ENCODE data around the gene SSH2.

DNA sequence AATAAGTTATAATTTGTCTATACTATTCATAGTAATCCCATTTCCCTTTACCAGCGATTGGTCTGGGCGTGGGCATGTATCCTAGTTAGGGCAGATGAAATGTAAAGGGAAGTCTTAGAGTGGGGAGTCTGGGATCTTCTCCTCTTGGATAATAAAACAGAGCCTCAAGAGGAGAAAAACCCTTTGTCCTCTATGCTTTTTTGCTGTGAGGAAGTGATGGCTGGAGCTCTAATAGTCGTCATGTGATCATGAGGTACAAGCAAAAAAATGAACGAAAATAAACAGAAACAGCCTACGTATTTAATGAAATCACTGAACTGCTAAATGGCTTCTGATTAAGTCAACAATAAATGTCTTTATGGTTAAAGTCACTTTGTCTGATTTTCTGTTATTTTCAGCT lies 38.2 kb upstream of the SSH2 start:
- TF ChIP-seq, protein P1, sequence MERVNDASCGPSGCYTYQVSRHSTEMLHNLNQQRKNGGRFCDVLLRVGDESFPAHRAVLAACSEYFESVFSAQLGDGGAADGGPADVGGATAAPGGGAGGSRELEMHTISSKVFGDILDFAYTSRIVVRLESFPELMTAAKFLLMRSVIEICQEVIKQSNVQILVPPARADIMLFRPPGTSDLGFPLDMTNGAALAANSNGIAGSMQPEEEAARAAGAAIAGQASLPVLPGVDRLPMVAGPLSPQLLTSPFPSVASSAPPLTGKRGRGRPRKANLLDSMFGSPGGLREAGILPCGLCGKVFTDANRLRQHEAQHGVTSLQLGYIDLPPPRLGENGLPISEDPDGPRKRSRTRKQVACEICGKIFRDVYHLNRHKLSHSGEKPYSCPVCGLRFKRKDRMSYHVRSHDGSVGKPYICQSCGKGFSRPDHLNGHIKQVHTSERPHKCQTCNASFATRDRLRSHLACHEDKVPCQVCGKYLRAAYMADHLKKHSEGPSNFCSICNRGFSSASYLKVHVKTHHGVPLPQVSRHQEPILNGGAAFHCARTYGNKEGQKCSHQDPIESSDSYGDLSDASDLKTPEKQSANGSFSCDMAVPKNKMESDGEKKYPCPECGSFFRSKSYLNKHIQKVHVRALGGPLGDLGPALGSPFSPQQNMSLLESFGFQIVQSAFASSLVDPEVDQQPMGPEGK (CRISPR knock-in tag; IDR thresholded peaks at IDR 0.05; ENCODE audit: borderline replicate concordance) = no peak
- TF ChIP-seq, protein P2, sequence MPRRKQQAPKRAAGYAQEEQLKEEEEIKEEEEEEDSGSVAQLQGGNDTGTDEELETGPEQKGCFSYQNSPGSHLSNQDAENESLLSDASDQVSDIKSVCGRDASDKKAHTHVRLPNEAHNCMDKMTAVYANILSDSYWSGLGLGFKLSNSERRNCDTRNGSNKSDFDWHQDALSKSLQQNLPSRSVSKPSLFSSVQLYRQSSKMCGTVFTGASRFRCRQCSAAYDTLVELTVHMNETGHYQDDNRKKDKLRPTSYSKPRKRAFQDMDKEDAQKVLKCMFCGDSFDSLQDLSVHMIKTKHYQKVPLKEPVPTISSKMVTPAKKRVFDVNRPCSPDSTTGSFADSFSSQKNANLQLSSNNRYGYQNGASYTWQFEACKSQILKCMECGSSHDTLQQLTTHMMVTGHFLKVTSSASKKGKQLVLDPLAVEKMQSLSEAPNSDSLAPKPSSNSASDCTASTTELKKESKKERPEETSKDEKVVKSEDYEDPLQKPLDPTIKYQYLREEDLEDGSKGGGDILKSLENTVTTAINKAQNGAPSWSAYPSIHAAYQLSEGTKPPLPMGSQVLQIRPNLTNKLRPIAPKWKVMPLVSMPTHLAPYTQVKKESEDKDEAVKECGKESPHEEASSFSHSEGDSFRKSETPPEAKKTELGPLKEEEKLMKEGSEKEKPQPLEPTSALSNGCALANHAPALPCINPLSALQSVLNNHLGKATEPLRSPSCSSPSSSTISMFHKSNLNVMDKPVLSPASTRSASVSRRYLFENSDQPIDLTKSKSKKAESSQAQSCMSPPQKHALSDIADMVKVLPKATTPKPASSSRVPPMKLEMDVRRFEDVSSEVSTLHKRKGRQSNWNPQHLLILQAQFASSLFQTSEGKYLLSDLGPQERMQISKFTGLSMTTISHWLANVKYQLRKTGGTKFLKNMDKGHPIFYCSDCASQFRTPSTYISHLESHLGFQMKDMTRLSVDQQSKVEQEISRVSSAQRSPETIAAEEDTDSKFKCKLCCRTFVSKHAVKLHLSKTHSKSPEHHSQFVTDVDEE (CRISPR knock-in tag; IDR thresholded peaks at IDR 0.05) = no peak
- no peak for TF ChIP-seq RARB (CRISPR knock-in tag; IDR thresholded peaks at IDR 0.05)
- TF ChIP-seq OSR1 (CRISPR knock-in tag; IDR thresholded peaks at IDR 0.05) = no peak
- TF ChIP-seq, protein P3, sequence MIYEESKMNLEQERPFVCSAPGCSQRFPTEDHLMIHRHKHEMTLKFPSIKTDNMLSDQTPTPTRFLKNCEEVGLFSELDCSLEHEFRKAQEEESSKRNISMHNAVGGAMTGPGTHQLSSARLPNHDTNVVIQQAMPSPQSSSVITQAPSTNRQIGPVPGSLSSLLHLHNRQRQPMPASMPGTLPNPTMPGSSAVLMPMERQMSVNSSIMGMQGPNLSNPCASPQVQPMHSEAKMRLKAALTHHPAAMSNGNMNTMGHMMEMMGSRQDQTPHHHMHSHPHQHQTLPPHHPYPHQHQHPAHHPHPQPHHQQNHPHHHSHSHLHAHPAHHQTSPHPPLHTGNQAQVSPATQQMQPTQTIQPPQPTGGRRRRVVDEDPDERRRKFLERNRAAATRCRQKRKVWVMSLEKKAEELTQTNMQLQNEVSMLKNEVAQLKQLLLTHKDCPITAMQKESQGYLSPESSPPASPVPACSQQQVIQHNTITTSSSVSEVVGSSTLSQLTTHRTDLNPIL (CRISPR knock-in tag; IDR thresholded peaks at IDR 0.05; ENCODE audit: low read depth) = no peak
- no peak for TF ChIP-seq CSDC2 (CRISPR knock-in tag; IDR thresholded peaks at IDR 0.05)
- no peak for TF ChIP-seq ZFP30 (CRISPR knock-in tag; IDR thresholded peaks at IDR 0.05)
- no peak for TF ChIP-seq ISL1 (CRISPR knock-in tag; IDR thresholded peaks at IDR 0.05)
- TF ChIP-seq ZNF8 (CRISPR knock-in tag; IDR thresholded peaks at IDR 0.05) = no peak
- TF ChIP-seq ARNTL (CRISPR knock-in tag; IDR thresholded peaks at IDR 0.05; ENCODE audit: borderline replicate concordance, low read depth) = no peak
- TF ChIP-seq, protein P4, sequence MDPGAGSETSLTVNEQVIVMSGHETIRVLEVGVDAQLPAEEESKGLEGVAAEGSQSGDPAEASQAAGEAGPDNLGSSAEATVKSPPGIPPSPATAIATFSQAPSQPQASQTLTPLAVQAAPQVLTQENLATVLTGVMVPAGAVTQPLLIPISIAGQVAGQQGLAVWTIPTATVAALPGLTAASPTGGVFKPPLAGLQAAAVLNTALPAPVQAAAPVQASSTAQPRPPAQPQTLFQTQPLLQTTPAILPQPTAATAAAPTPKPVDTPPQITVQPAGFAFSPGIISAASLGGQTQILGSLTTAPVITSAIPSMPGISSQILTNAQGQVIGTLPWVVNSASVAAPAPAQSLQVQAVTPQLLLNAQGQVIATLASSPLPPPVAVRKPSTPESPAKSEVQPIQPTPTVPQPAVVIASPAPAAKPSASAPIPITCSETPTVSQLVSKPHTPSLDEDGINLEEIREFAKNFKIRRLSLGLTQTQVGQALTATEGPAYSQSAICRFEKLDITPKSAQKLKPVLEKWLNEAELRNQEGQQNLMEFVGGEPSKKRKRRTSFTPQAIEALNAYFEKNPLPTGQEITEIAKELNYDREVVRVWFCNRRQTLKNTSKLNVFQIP (CRISPR knock-in tag; IDR thresholded peaks at IDR 0.05; ENCODE audit: borderline replicate concordance, low read depth) = no peak
- TF ChIP-seq SNAI2 (CRISPR knock-in tag; IDR thresholded peaks at IDR 0.05) = no peak
